Stomach (tissue), 9 donors: ENCODE measurements around the gene FCN1. TPM values are rescaled to one million over a fixed set of nuclear protein-coding genes. Genes with fewer than 3 reads are reported as not detected.

ENCODE experiments used
- DNase-seq, 2 donors: peaks; one replicate each; pipeline versions ENCODE4 v3.0.0 to v3.0.0-alpha.2; 2013 to 2019
- H3K27ac ChIP-seq, 5 donors: fragments of 200-600 bp in 4 of 5; sonication (generic) in 4 of 5; one replicate each; pipeline ENCODE4 v1.5.1; 2013 to 2019; ENCODE audit warnings: mild to moderate bottlenecking in 1 of 5, moderate library complexity in 1 of 5
- H3K27me3 ChIP-seq, 3 donors: fragments of 200-600 bp; sonication (generic); one replicate each; pipeline ENCODE4 v1.5.1; 2017 to 2019; ENCODE audit warnings: mixed run types in 1 of 3
- H3K36me3 ChIP-seq, 4 donors: fragments of 200-600 bp; sonication (generic); 1 replicate in 3 of 4; 2 replicates in 1 of 4; pipeline ENCODE4 v1.5.1; 2016 to 2019
- H3K4me1 ChIP-seq, 4 donors: fragments of 200-600 bp; sonication (generic); one replicate each; pipeline ENCODE4 v1.5.1; 2016 to 2019
- H3K4me3 ChIP-seq, 4 donors: fragments of 200-600 bp; sonication (generic) in 3 of 4; one replicate each; pipeline ENCODE4 v1.5.1; 2016 to 2019; ENCODE audit warnings: mild to moderate bottlenecking in 1 of 4
- H3K9me3 ChIP-seq, 4 donors: fragments of 200-600 bp; sonication (generic); one replicate each; pipeline ENCODE4 v1.5.1; 2016 to 2019
- CTCF ChIP-seq, 7 experiments: fragments of 450-650 bp in 4 of 7; fragments of 200-600 bp in 3 of 7; sonication (generic) in 3 of 7; IDR thresholded peaks; one replicate each; pipeline ENCODE4 v1.5.1; 2016 to 2019; ENCODE audit warnings: antibody characterized with exemption in 7 of 7, control low read depth in 2 of 7, mild to moderate bottlenecking in 1 of 7
- EP300 ChIP-seq: sonication (generic); formaldehyde crosslinking; IDR thresholded peaks from one replicate; pipeline ENCODE4 v1.6.1; 2017; ENCODE audit warnings: antibody characterized with exemption
- POLR2A ChIP-seq, 4 donors: fragments of 450-650 bp; IDR thresholded peaks; one replicate each; pipeline ENCODE4 v1.6.1; 2016; ENCODE audit warnings: antibody characterized with exemption in 4 of 4, control low read depth in 2 of 4, mild to moderate bottlenecking in 1 of 4, moderate library complexity in 1 of 4
- POLR2AphosphoS5 ChIP-seq, 3 donors: sonication (generic); formaldehyde crosslinking; IDR thresholded peaks; one replicate each; pipeline ENCODE4 v1.6.1; 2016; ENCODE audit warnings: antibody characterized with exemption in 3 of 3
- WGBS, 5 donors: extraction: QIAGEN DNeasy Blood & Tissue Kit in 3 of 5; methylation state at CpG; one replicate each; pipeline versions ENCODE4 v1.1.5 to v1.1.7; 2013 to 2018; 5-methylcytosine and 5-hydroxymethylcytosine counted together
- intact Hi-C: fragments of 100-400 bp; cut with DNase I; formaldehyde crosslinking; loops from one replicate; pipeline ENCODE4 v1.15.1; 2023; ENCODE audit warnings: low total_unique reads
- polyA plus RNA-seq, 3 donors: library from polyadenylated mRNA; stranded (reverse); fragments of 200-250 nt; gene quantifications; one replicate each; pipeline ENCODE4 v1.2.3, GENCODE V29; 2013
- total RNA-seq, 5 donors: library from RNA; depleted of rRNA; stranded (reverse); fragments of >200 nt; gene quantifications; one replicate each; pipeline versions ENCODE4 v1.1.0 to v1.2.3, GENCODE V29; 2014 to 2016
- donor health status: healthy with polysubstance abuse.
- donor health status: Bipolar disorder and iron deficiency.
- donor health status: healthy.

FCN1 gene
- total and polyA plus RNA-seq, 8 donors: 0.38 to 2.8 (median 1.7) TPM; not detected in 4

DNA sequence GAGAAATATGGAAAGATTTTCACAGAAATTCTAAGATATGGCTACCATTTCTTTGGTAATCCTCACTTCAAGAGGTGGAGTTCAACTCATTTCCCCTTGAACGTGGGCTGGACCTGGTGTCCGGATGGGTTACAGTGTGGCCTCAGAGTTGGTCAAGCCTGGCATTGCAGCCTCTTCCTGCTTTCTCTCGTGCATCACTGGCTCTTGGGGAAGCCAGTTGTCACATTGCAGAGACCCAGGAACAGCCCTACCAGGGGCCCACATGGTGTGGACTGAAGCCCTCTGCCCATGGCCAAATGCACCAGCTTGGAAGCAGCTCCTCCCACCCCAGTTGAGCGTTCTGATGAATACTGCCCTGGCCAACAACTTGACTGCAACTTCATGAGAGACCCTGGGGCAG is 47.7 kb upstream of the FCN1 start:
- H3K4me3 ChIP-seq: no peak overlapping the region
- H3K27me3 ChIP-seq: peaks cover 0 to 86% (median 19%) of the 10 kb centered on the region in 3 donors
- DNase-seq: no peak
- no peak overlapping the region for H3K27ac ChIP-seq
- intact Hi-C loops: no loop called here
- no peaks in the 10 kb centered on the region for H3K36me3 ChIP-seq
- H3K4me1 ChIP-seq: no peaks in the 10 kb centered on the region
- TF ChIP-seq CTCF (IDR thresholded peaks at IDR 0.05) (no peak), EP300 (no peak), POLR2AphosphoS5 (IDR thresholded peaks at IDR 0.05) (no peak), POLR2A (IDR thresholded peaks at IDR 0.05) (no peak)
- WGBS, 5 donors: 71 to 81% (median 78%) methylated on average over 3 to 4 of the region's 4 CpGs
- no peaks in the 10 kb centered on the region for H3K9me3 ChIP-seq

GRCh38 chr9:134964271-134965055 is 46.8 kb upstream of the FCN1 start:
- DNase-seq: no peak
- Histone ChIP-seq H3K9me3 (no peaks in the 10 kb centered on the region), H3K27me3 (peaks cover 0 to 87% (median 13%) of the 10 kb centered on the region in 3 donors), H3K36me3 (no peaks in the 10 kb centered on the region), H3K27ac (no peak overlapping the region), H3K4me1 (no peaks in the 10 kb centered on the region), H3K4me3 (no peak overlapping the region)
- no peak for TF ChIP-seq POLR2AphosphoS5 (IDR thresholded peaks at IDR 0.05)
- no peak for TF ChIP-seq EP300
- no peak for TF ChIP-seq POLR2A (IDR thresholded peaks at IDR 0.05)
- TF ChIP-seq CTCF (IDR thresholded peaks at IDR 0.05): no peak
- 74 to 86% (median 78%) methylated on average over 10 to 13 of the region's 13 CpGs for WGBS, 5 donors
- intact Hi-C loops: no loop called here

GRCh38 chr9:134963546-134963945 is 45.8 kb upstream of the FCN1 start:
- WGBS, 5 donors: 84 to 90% (median 87%) methylated on average over 18 to 19 of the region's 19 CpGs
- peaks cover 0 to 83% (median 6%) of the 10 kb centered on the region in 3 donors for H3K27me3 ChIP-seq
- no peaks in the 10 kb centered on the region for H3K36me3 ChIP-seq
- TF ChIP-seq CTCF (IDR thresholded peaks at IDR 0.05): no peak
- intact Hi-C loops: no loop called here
- no peak overlapping the region for H3K27ac ChIP-seq
- no peak overlapping the region for H3K4me3 ChIP-seq
- DNase-seq: no peak
- no peaks in the 10 kb centered on the region for H3K4me1 ChIP-seq
- H3K9me3 ChIP-seq: peaks cover 0 to under 1% (median 0%) of the 10 kb centered on the region in 4 donors

GRCh38 chr9:134962973-134963364 is 45.3 kb upstream of the FCN1 start:
- Histone ChIP-seq H3K9me3 (peaks cover 0 to 4% (median 0%) of the 10 kb centered on the region in 4 donors), H3K4me3 (no peak overlapping the region), H3K27ac (no peak overlapping the region), H3K4me1 (no peaks in the 10 kb centered on the region), H3K27me3 (peaks cover 0 to 83% (median 1%) of the 10 kb centered on the region in 3 donors), H3K36me3 (no peaks in the 10 kb centered on the region)
- intact Hi-C loops: no loop called here
- 87 to 93% (median 91%) methylated on average over 18 to 19 of the region's 19 CpGs for WGBS, 5 donors
- DNase-seq: no peak
- no peak for TF ChIP-seq EP300
- no peak for TF ChIP-seq POLR2AphosphoS5 (IDR thresholded peaks at IDR 0.05)
- no peak for TF ChIP-seq POLR2A (IDR thresholded peaks at IDR 0.05)
- TF ChIP-seq CTCF (IDR thresholded peaks at IDR 0.05): no peak
